Kidney (tissue), 14 donors: ENCODE data around the gene HK1. TPM values are rescaled to one million over a fixed set of nuclear protein-coding genes. Genes with fewer than 3 reads are reported as not detected.

Experiments
- DNase-seq, 5 donors: peaks; one replicate each; pipeline ENCODE4 v3.0.0-alpha.2; 2013 to 2020
- FAIRE-seq: peaks from 2 replicates; lab custom pipeline; 2012; peaks lifted over from hg19 to GRCh38; lab: Jason Lieb, UNC
- H3K27ac ChIP-seq, 2 donors: one replicate each; pipeline ENCODE4 v1.7.0; 2013; ENCODE audit warnings: low read depth in 2 of 2, low read length in 2 of 2, inconsistent platforms in 1 of 2
- H3K27me3 ChIP-seq: one replicate; pipeline ENCODE4 v1.7.1; 2013; ENCODE audit warnings: low read length, inconsistent platforms; ENCODE audit not compliant: control insufficient read depth, insufficient read depth
- H3K36me3 ChIP-seq, 3 donors: one replicate each; pipeline versions ENCODE4 v1.7.0 to v1.7.1; 2013; ENCODE audit warnings: low read length in 3 of 3, control low read depth in 1 of 3, inconsistent platforms in 1 of 3; ENCODE audit not compliant: insufficient read depth in 3 of 3, control insufficient read depth in 2 of 3
- H3K4me1 ChIP-seq, 3 donors: one replicate each; pipeline versions ENCODE4 v1.7.0 to v1.7.1; 2013; ENCODE audit warnings: low read length in 3 of 3, inconsistent platforms in 1 of 3, low read depth in 1 of 3; ENCODE audit not compliant: control insufficient read depth in 2 of 3, insufficient read depth in 2 of 3
- H3K4me3 ChIP-seq, 3 donors: one replicate each; pipeline versions ENCODE4 v1.7.0 to v1.8.1; 2013; ENCODE audit warnings: low read length in 3 of 3, control low read depth in 1 of 3, inconsistent platforms in 1 of 3
- H3K9ac ChIP-seq, 3 donors: one replicate each; pipeline versions ENCODE4 v1.7.0 to v1.7.1; 2013; ENCODE audit warnings: low read length in 3 of 3, control low read depth in 1 of 3, inconsistent platforms in 1 of 3
- H3K9me3 ChIP-seq, 3 donors: one replicate each; pipeline versions ENCODE4 v1.7.0 to v1.7.1; 2013; ENCODE audit warnings: low read length in 3 of 3, control low read depth in 1 of 3, inconsistent platforms in 1 of 3; ENCODE audit not compliant: control insufficient read depth in 2 of 3, insufficient read depth in 1 of 3
- intact Hi-C: fragments of 100-400 bp; cut with DNase I; formaldehyde crosslinking; loops from one replicate; pipeline ENCODE4 v1.11.1; 2022
- polyA plus RNA-seq: library from polyadenylated mRNA; stranded (reverse); fragments of 350-450 nt; fragmentation: Illumina TruSeq; extraction: RNeasy Lipid Tissue Mini Kit (QIAGEN cat#74804); gene quantifications from one replicate; pipeline ENCODE4 v1.2.3, GENCODE V29; 2014; ENCODE audit warnings: low read depth, low replicate concordance; ENCODE audit not compliant: insufficient read depth
- total RNA-seq: library from RNA; stranded (reverse); fragmentation: NEBNext Ultra II Directional; extraction: Animal tissue kit (Norgen Biotek cat#: 25700); gene quantifications from one replicate; pipeline ENCODE4 v1.2.1, GENCODE V29; 2021
- TF ChIP-seq, protein P1 (sequence below): IDR thresholded peaks from 3 replicates; pipeline ENCODE4 v1.5.1; 2012; ENCODE audit warnings: mild to moderate bottlenecking, moderate library complexity, borderline replicate concordance; ENCODE audit not compliant: insufficient read depth; ENCODE audit errors: extremely low read depth
- donor health status: control.
- donor health status: control.
- donor health status: control.
- donor health status: control.
- donor health status: control.
- donor health status: DM: yes; HTN: yes; CAD: no.
- donor health status: Normal renal cell carcinoma (clear cell type).

Gene HK1
- total and polyA plus RNA-seq, 2 donors from 2014 or later: 35.9 to 84.9 TPM

DNA sequence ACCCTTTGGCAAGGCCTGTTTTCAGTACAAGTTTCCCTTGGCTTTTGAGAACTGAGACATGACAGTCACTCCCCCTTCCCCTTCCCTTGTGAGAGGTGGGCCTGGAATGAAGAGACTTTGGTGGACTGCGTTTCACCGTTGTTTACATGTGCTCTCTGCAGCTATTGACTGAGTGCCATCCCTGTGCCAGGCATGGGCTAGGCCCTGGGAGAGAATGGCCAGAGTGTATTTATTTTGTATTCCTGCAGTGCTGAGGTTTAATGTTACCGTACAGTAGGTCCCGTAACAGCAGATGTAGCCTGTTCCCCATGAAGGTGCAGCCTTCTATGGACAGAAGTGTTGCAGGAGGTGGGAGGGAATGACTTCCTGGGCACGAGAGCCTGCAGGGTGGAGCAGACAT is 88.4 kb downstream of the HK1 start:
- no peak for DNase-seq
- Histone ChIP-seq H3K4me1 (peaks cover 0 to 2% (median 0%) of the 10 kb centered on the region in 3 donors), H3K4me3 (no peak overlapping the region), H3K9me3 (no peaks in the 10 kb centered on the region), H3K36me3 (peaks cover 6 to 15% (median 8%) of the 10 kb centered on the region in 3 donors), H3K27me3 (no peaks in the 10 kb centered on the region), H3K27ac (no peak overlapping the region), H3K9ac (no peak overlapping the region)
- FAIRE-seq: no peak
- intact Hi-C loops: no loop called here
- TF ChIP-seq, protein P1, sequence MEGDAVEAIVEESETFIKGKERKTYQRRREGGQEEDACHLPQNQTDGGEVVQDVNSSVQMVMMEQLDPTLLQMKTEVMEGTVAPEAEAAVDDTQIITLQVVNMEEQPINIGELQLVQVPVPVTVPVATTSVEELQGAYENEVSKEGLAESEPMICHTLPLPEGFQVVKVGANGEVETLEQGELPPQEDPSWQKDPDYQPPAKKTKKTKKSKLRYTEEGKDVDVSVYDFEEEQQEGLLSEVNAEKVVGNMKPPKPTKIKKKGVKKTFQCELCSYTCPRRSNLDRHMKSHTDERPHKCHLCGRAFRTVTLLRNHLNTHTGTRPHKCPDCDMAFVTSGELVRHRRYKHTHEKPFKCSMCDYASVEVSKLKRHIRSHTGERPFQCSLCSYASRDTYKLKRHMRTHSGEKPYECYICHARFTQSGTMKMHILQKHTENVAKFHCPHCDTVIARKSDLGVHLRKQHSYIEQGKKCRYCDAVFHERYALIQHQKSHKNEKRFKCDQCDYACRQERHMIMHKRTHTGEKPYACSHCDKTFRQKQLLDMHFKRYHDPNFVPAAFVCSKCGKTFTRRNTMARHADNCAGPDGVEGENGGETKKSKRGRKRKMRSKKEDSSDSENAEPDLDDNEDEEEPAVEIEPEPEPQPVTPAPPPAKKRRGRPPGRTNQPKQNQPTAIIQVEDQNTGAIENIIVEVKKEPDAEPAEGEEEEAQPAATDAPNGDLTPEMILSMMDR: no peak

DNA sequence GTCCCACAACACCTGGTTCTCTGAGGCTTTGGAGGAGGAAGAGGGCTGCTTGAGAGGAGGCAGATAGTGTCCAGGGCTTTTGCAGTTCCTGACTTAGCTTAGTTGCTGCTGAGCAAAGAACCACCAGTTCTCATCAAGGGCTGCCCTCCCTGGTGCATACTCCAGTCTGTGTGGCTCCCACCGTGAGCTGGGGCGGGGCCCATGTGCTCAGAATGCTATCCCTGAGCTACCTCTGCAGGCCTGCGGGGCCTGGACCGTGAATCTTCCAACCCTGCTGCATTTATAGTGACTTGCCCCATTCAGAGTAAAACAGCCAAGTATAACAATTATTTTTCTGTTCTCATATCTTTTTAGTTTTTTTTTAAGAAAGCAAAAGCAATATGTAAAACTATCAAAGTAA is 89.2 kb downstream of the HK1 start:
- no peaks in the 10 kb centered on the region for H3K9me3 ChIP-seq
- FAIRE-seq (no peak), DNase-seq (no peak)
- TF ChIP-seq, protein P1: no peak
- no peak overlapping the region for H3K4me3 ChIP-seq
- H3K4me1 ChIP-seq: peaks cover 0 to 2% (median 0%) of the 10 kb centered on the region in 3 donors
- H3K27me3 ChIP-seq: no peaks in the 10 kb centered on the region
- peaks cover 6 to 15% (median 8%) of the 10 kb centered on the region in 3 donors for H3K36me3 ChIP-seq
- intact Hi-C loops: no loop called here
- no peak overlapping the region for H3K9ac ChIP-seq
- H3K27ac ChIP-seq: no peak overlapping the region

DNA sequence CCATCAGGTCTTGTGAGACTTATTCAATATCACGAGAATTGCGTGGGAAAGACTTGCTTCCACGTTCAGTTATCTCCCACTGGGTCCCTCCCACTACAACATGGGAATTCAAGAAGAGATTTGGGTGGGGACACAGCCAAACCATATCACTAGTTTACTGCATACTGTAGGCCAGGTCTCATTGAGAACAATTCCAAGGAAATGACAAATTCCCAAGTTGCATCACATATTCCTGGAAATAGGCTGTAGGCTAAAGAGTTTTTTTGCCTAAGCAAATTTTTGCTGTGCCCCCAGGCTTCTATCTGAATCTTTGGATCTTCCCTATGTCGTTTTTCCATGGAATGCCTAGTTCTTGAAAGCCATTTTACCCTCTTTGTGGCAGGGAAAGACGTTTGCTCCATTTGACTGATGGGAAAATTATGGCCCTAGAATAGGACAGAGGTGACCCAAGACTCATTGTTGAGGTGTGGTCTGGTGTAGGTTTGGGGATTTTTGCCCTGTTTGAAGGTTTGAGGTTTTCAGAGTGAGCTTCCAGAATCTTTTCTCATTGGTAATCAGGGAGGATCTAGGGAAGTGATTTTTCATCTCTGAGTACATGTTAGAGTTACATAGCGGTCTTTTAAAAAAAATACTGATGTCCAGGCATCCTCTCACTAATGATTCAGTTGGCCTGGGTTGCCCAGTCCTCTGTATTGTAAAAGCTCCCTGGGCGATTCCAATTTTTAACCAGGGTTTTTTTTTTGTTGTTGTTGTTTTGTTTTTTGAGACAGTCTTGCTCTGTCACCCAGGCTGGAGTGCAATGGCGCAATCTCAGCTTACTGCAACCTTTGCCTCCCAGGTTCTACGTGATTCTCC is 94.1 kb downstream of the HK1 start:
- no peak overlapping the region for H3K4me3 ChIP-seq
- peaks cover 0 to 11% (median 10%) of the 10 kb centered on the region in 3 donors for H3K4me1 ChIP-seq
- no peak overlapping the region for H3K27ac ChIP-seq
- H3K9ac ChIP-seq: no peak overlapping the region
- FAIRE-seq (no peak), DNase-seq (no peak)
- H3K36me3 ChIP-seq: peaks cover 4 to 15% (median 8%) of the 10 kb centered on the region in 3 donors
- no peaks in the 10 kb centered on the region for H3K9me3 ChIP-seq
- H3K27me3 ChIP-seq: no peaks in the 10 kb centered on the region
- TF ChIP-seq, protein P1: no peak
- intact Hi-C loops: no loop called here
